Omental fat pad (tissue), 4 donors: Measurements from ENCODE around the gene ZMYND11. TPM values are rescaled to one million over a fixed set of nuclear protein-coding genes. Genes with fewer than 3 reads are reported as not detected.

Experiments
- ATAC-seq: fragments of 150-250 bp; one replicate; pipeline ENCODE4 v1.9.1; 2016; ENCODE audit warnings: mild to moderate bottlenecking, moderate library complexity; ENCODE audit not compliant: low FRiP score
- DNase-seq: peaks from one replicate; pipeline ENCODE4 v3.0.0-alpha.2; 2019; ENCODE audit warnings: low spot score
- CTCF ChIP-seq, 3 donors: fragments of 450-650 bp; IDR thresholded peaks; one replicate each; pipeline ENCODE4 v1.5.1; 2016 to 2017; ENCODE audit warnings: antibody characterized with exemption in 3 of 3, mild to moderate bottlenecking in 3 of 3, moderate library complexity in 2 of 3
- total RNA-seq, 4 donors: library from RNA; depleted of rRNA; stranded (reverse); fragments of >200 nt; gene quantifications; one replicate each; pipeline ENCODE4 v1.1.0, GENCODE V29; 2016

The ZMYND11 gene
- total RNA-seq, 4 donors from 2014 or later = 59.5 to 69.8 (median 66.3) TPM

GRCh38 chr10:104862-105565 lies 30.2 kb upstream of the ZMYND11 start:
- no peak for TF ChIP-seq CTCF (IDR thresholded peaks at IDR 0.05)
- DNase-seq (no peak), ATAC-seq (no peak)

GRCh38 chr10:105806-106205 lies 29.4 kb upstream of the ZMYND11 start:
- ATAC-seq = no peak
- TF ChIP-seq CTCF (IDR thresholded peaks at IDR 0.05) = no peak
- DNase-seq = no peak

GRCh38 chr10:106740-107139 lies 28.5 kb upstream of the ZMYND11 start:
- ATAC-seq = no peak
- no peak for DNase-seq
- no peak for TF ChIP-seq CTCF (IDR thresholded peaks at IDR 0.05)

DNA sequence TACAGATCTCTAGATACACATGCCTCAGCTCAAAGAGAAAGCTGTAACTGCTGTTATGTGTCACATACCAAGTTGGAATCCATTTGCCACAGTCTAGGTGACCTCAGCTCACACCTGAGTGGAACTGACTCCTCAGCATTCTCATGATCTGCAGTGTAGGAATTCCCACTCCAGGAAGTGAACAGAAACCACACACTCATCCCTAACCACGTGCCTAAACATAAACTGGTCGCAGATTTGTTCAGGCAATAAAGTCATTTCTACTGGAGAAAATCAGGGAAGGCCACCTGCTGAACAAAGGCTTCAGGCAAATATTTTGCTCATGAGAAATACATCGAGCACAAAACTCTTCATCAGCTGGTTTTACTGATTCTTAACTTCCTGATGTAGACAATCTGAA lies 23.0 kb upstream of the ZMYND11 start:
- no peak for ATAC-seq

DNA sequence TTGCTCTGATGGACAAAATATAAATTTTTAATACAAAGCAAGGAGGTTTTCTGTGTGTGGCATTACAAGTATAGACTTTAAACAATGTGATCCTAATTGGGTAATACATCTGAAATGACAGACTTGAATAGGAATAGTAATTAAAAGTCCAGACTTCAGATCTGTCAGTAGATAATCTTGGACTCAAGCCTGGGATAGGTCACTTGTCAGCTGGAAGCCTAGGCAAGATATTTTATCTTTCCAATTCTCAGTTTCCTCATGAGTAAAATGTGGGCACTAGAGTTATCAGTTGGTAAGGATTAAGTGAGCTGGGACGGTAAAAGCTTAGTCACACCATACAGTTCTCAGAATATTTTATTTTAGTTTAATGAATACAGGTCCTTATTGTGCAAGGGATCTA lies 10.4 kb upstream of the ZMYND11 start:
- no peak for ATAC-seq
- TF ChIP-seq CTCF (IDR thresholded peaks at IDR 0.05) = no peak
- no peak for DNase-seq

More for the DNA sequence above, 23.0 kb upstream of the ZMYND11 start:
- no peak for DNase-seq
- TF ChIP-seq CTCF (IDR thresholded peaks at IDR 0.05) = no peak

- DNase-seq (no peak), ATAC-seq (no peak)
- TF ChIP-seq CTCF (IDR thresholded peaks at IDR 0.05) = no peak
Measured at GRCh38 chr10:127612-128432, 7.4 kb upstream of the ZMYND11 start.
